Medulla oblongata (tissue), 1 donor: ENCODE measurements around the gene ZNG1E.
"Not testable (repeated sequence)": the region's sequence is repeated elsewhere in the genome, so short reads cannot be mapped to it uniquely, and the experiment has no call there.

Source experiments
- DNase-seq: peaks from one replicate; pipeline ENCODE4 v3.0.0-alpha.2; 2015; ENCODE audit errors: extremely low spot score

Gene ZNG1E

GRCh38 chr9:65675589-65676021 is at the start of gene ZNG1E:
TSS of gene ZNG1E (plus strand) at chr9:65675928. CDS start at chr9:65675977, 49 bp downstream.
- peak; percentile 11 for DNase-seq

DNA sequence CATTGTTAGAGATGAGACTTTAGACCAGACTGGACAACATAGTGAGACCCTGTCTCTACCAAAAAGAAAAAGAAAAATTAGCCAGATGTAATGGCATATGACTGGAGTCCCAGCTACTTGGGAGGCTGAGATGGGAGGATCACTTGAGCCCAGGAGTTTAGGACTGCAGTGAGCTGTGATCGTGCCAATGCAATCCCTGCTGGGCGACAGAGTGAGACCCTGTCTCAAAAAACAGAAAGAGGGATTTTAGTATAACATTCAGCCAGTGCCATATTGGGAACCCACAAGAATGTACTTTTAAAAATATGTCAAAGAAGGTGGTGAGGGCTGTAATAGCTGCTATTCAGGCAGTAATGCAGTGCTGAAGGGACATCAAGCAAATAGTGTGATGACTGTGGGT is 2.1 kb upstream of the ZNG1E start:
- not testable (repeated sequence) for DNase-seq

GRCh38 chr9:65675018-65675417 is 710 bp upstream of the ZNG1E start:
- DNase-seq, result peak; percentile 1

- DNase-seq, result not testable (repeated sequence)
These were observed 661 bp downstream of the ZNG1E start for GRCh38 chr9:65676389-65676788.

GRCh38 chr9:65678533-65678932 is 2.8 kb downstream of the ZNG1E start:
- DNase-seq, result not testable (repeated sequence)

GRCh38 chr9:65703550-65703949 is 27.8 kb downstream of the ZNG1E start:
- not testable (repeated sequence) for DNase-seq

DNA sequence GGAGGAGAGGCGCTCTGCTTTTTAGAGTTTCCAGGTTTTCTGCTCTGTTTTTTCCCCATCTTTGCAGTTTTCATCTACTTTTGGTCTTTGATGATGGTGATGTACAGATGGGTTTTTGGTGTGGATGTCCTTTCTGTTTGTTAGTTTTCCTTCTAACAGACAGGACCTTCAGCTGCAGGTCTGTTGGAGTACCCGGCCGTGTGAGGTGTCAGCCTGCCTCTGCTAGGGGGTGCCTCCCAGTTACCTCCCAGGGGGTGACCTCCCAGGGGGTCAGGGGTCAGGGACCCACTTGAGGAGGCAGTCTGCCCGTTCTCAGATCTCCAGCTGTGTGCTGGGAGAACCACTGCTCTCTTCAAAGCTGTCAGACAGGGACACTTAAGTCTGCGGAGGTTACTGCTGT is 38.7 kb downstream of the ZNG1E start:
- not testable (repeated sequence) for DNase-seq

- DNase-seq, result not testable (repeated sequence)
These were observed 61.4 kb downstream of the ZNG1E start, which contains the start of gene FOXD4L4 for GRCh38 chr9:65737096-65737564. TSS of gene FOXD4L4 (plus strand) at chr9:65737146. CDS start at chr9:65737146, 0 bp downstream.

GRCh38 chr9:65738133-65738532 is 62.4 kb downstream of the ZNG1E start:
- DNase-seq, result not testable (repeated sequence)
